ENCODE measurements around the gene KLRC2. TPM values are rescaled to one million over a fixed set of nuclear protein-coding genes. Genes with fewer than 3 reads are reported as not detected.
"Not testable (repeated sequence)": the region's sequence is repeated elsewhere in the genome, so short reads cannot be mapped to it uniquely, and the experiment has no call there.

Gene KLRC2
- polyA plus RNA-seq, 4 donors, result 0.36 TPM; not detected in 3

GRCh38 chr12:10406725-10407124 lies 29.1 kb downstream of the KLRC2 start:
- no peak for DNase-seq (ENCODE audit: low read depth in 4 of 4, low spot score in 3 of 4)

GRCh38 chr12:10405294-10405693 lies 30.5 kb downstream of the KLRC2 start:
- DNase-seq (ENCODE audit: low read depth in 4 of 4, low spot score in 3 of 4), result no peak

GRCh38 chr12:10404798-10405197 lies 31.0 kb downstream of the KLRC2 start:
- DNase-seq (ENCODE audit: low read depth in 4 of 4, low spot score in 3 of 4), result no peak

- DNase-seq (ENCODE audit: low read depth in 4 of 4, low spot score in 3 of 4), result no peak
Measured at GRCh38 chr12:10400829-10401228, 35.0 kb downstream of the KLRC2 start.

- no peak for DNase-seq (ENCODE audit: low read depth in 4 of 4, low spot score in 3 of 4)
Measured at GRCh38 chr12:10398168-10398567, 37.6 kb downstream of the KLRC2 start.

GRCh38 chr12:10397296-10397695 lies 38.5 kb downstream of the KLRC2 start:
- DNase-seq (ENCODE audit: low read depth in 4 of 4, low spot score in 3 of 4), result no peak

GRCh38 chr12:10396176-10396575 lies 39.6 kb downstream of the KLRC2 start:
- not testable (repeated sequence) for DNase-seq (ENCODE audit: low read depth in 4 of 4, low spot score in 3 of 4)

GRCh38 chr12:10395390-10395998 lies 40.3 kb downstream of the KLRC2 start:
- DNase-seq (ENCODE audit: low read depth in 4 of 4, low spot score in 3 of 4), result no peak

GRCh38 chr12:10394531-10395152 lies 41.2 kb downstream of the KLRC2 start:
- DNase-seq (ENCODE audit: low read depth in 4 of 4, low spot score in 3 of 4), result not testable (repeated sequence)

GRCh38 chr12:10393291-10393690 lies 42.5 kb downstream of the KLRC2 start:
- no peak for DNase-seq (ENCODE audit: low read depth in 4 of 4, low spot score in 3 of 4)

GRCh38 chr12:10392394-10392930 lies 43.3 kb downstream of the KLRC2 start:
- no peak for DNase-seq (ENCODE audit: low read depth in 4 of 4, low spot score in 3 of 4)

- not testable (repeated sequence) for DNase-seq (ENCODE audit: low read depth in 4 of 4, low spot score in 3 of 4)
Measured at GRCh38 chr12:10390991-10391390, 44.8 kb downstream of the KLRC2 start.

- DNase-seq (ENCODE audit: low read depth in 4 of 4, low spot score in 3 of 4), result no peak
Measured at GRCh38 chr12:10389904-10390303, 45.9 kb downstream of the KLRC2 start, which contains the start of gene KLRK1. KLRK1 (minus strand) TSS chr12:10390041; CDS start chr12:10388810, 1,231 bp downstream.

GRCh38 chr12:10388624-10389413 lies 47.0 kb downstream of the KLRC2 start:
- DNase-seq (ENCODE audit: low read depth in 4 of 4, low spot score in 3 of 4), result no peak

GRCh38 chr12:10387498-10387897 lies 48.3 kb downstream of the KLRC2 start:
- not testable (repeated sequence) for DNase-seq (ENCODE audit: low read depth in 4 of 4, low spot score in 3 of 4)

GRCh38 chr12:10386857-10387256 lies 49.0 kb downstream of the KLRC2 start:
- DNase-seq (ENCODE audit: low read depth in 4 of 4, low spot score in 3 of 4), result no peak

GRCh38 chr12:10385166-10385613 lies 50.6 kb downstream of the KLRC2 start:
- no peak for DNase-seq (ENCODE audit: low read depth in 4 of 4, low spot score in 3 of 4)

GRCh38 chr12:10384191-10384590 lies 51.6 kb downstream of the KLRC2 start:
- DNase-seq (ENCODE audit: low read depth in 4 of 4, low spot score in 3 of 4), result no peak

- no peak for DNase-seq (ENCODE audit: low read depth in 4 of 4, low spot score in 3 of 4)
Measured at GRCh38 chr12:10381928-10382628, 53.7 kb downstream of the KLRC2 start.
